Tibial nerve (tissue), 4 donors: ENCODE data around the gene PSENEN.

ENCODE experiments used
- CTCF ChIP-seq, 5 experiments: fragments of 200-600 bp in 3 of 5; fragments of 450-650 bp in 2 of 5; sonication (generic) in 3 of 5; IDR thresholded peaks; one replicate each; pipeline ENCODE4 v1.5.1; 2016 to 2019; ENCODE audit warnings: antibody characterized with exemption in 5 of 5, mild to moderate bottlenecking in 3 of 5, moderate library complexity in 2 of 5
- EP300 ChIP-seq, 2 donors: sonication (generic); formaldehyde crosslinking; IDR thresholded peaks; one replicate each; pipeline ENCODE4 v1.6.1; 2017; ENCODE audit warnings: antibody characterized with exemption in 2 of 2, mild to moderate bottlenecking in 1 of 2

- TF ChIP-seq CTCF (IDR thresholded peaks at IDR 0.05): no peak
- no peak for TF ChIP-seq EP300 (IDR thresholded peaks at IDR 0.05)
Measured at GRCh38 chr19:35731779-35732405, 13.6 kb upstream of the PSENEN start.
